Gastrocnemius medialis (tissue), 4 donors: ENCODE measurements around the gene VOPP1.

ENCODE experiments used
- CTCF ChIP-seq, 5 experiments: fragments of 450-650 bp in 3 of 5; fragments of 200-600 bp in 2 of 5; sonication (generic) in 2 of 5; IDR thresholded peaks in 4 of 5; conservative IDR thresholded peaks in 1 of 5; 1 replicate in 4 of 5; 2 replicates in 1 of 5; pipeline ENCODE4 v1.5.1; 2016 to 2019; ENCODE audit warnings: antibody characterized with exemption in 5 of 5, mild to moderate bottlenecking in 3 of 5, moderate library complexity in 3 of 5
- POLR2A ChIP-seq, 2 donors: fragments of 450-650 bp; IDR thresholded peaks; one replicate each; pipeline ENCODE4 v1.6.1; 2017; ENCODE audit warnings: antibody characterized with exemption in 2 of 2, mild to moderate bottlenecking in 2 of 2, moderate library complexity in 2 of 2

- TF ChIP-seq CTCF (IDR thresholded peaks at IDR 0.05 in 4 of 5, conservative IDR thresholded peaks at IDR 0.05 in 1 of 5) = no peak
- no peak for TF ChIP-seq POLR2A (IDR thresholded peaks at IDR 0.05)
These were observed 32.9 kb downstream of the VOPP1 start for GRCh38 chr7:55539380-55539779.
